NCI-H2107 (cell line): ENCODE data around the gene USP19.
A peak's percentile ranks its signal among the peaks of the same experiment; 100 is the strongest.

Experiments used
- DNase-seq: peaks from one replicate; lab custom pipeline; 2025; lab: John Stamatoyannopoulos, UW

USP19 gene

GRCh38 chr3:49132437-49133225 lies 12.0 kb upstream of the USP19 start, which contains the start of gene LAMB2:
Gene LAMB2 (minus strand): TSS chr3:49133050. CDS start chr3:49132867, 183 bp downstream.
- DNase-seq, result no peak

GRCh38 chr3:49132073-49132436 lies 11.4 kb upstream of the USP19 start:
- no peak for DNase-seq

DNA sequence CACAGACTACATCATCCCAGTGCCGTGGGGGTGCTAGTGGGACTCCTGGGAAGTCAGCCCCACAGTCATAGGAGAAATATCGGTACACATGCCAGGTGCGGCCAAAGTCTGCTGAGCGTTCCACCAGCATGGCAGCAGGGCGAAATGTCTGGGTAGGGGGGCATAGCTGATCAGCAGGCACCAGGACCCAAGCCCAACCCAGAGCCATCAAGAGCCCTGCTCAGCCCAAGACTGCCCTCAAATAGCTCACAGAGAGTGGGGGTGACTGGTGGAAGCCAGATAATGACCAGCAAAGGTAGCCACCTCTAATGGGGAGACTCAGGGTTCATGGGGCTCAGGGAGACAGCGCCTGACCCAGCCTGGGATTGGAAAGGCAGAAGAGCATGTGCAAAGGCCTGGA lies 11.0 kb upstream of the USP19 start:
- DNase-seq, result no peak

- DNase-seq, result no peak
Measured at GRCh38 chr3:49131040-49131439, 10.4 kb upstream of the USP19 start.

DNA sequence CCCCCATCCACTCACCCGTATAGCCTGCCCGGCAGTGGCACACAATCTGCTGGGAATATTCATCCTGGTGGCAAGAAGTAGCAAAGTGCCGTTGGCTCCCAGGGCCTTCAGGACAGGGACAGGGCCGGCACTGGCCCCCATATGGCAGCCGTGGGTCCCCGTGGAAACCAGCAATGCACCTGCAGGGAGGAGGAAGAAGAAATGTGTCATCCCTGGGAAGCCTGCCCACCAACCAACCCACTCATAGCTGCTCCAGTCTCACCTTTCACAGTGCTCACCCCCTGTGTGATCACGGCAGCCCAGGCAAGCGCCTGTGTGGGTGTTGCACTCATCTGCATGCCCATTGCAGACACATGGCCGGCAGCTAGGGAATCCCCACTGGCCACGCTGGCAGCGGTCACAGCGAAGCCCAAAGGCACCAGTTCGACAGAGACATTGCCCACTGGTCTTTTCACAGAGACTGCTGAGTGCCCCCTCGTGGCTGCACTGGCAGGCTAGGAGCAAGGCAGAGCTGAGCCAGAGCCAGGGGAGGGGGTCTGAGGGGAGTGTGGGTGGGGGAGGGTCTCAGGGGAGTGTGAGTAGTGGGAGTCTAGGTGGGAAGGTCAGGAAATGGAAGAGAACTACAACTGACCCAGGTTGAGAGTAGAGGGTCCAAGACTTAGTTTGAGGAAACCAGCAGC lies 4.5 kb upstream of the USP19 start:
- no peak for DNase-seq

GRCh38 chr3:49124203-49124602 lies 3.6 kb upstream of the USP19 start:
- DNase-seq, result no peak

GRCh38 chr3:49123687-49124086 lies 3.1 kb upstream of the USP19 start:
- no peak for DNase-seq

DNA sequence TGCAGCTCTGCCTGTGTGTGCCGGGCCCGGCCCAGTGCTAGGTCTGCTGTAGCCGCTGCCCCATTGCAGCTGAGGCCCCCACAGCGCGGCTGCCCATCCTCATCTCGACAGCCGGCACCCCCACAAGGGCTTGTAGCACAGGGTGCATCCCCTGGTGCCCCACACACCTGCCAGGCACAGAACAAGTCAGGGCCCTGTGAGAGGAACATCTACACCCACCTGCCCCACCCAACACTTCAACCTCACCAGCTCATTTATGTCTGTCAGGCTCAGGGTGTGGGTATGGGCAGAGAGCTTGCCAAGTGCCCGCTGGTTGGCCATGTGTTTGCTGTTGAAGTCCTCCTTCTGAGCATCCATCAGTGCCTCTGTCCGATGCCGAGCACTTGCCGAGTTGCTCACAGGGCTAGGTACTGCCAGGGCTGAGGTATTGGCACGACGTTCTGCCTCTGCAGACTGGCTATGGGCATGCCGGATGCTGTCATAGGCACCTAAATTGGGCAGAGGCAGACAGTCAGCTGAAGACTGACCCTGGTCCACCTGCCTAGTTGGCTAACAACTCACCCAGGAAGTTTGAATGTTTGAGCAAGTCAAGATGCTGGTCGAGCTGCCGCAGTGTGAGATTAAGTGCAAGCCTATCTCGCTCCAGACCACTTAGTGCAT lies 2.4 kb upstream of the USP19 start:
- DNase-seq, result no peak

GRCh38 chr3:49122451-49122850 lies 1.8 kb upstream of the USP19 start:
- no peak for DNase-seq

DNA sequence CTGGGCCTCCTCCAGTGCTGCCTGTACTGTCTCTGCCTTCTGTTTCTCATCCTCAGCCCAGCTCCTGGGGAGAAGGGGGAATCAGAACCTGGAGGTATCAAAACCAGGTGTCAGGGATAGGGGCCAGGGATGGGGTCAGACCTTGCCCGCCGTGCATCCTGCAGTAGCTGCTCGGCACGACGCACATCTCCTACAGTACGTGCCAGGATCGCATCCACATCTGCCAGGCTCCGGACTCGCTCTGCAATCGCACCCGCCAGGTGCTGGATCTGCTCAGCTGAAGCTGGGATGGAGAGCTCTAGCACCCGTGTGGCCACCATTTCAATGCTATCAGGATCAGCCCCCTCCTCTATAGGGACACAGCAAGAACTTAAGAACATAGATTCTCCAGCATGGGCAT lies 1.4 kb upstream of the USP19 start:
- no peak for DNase-seq

DNA sequence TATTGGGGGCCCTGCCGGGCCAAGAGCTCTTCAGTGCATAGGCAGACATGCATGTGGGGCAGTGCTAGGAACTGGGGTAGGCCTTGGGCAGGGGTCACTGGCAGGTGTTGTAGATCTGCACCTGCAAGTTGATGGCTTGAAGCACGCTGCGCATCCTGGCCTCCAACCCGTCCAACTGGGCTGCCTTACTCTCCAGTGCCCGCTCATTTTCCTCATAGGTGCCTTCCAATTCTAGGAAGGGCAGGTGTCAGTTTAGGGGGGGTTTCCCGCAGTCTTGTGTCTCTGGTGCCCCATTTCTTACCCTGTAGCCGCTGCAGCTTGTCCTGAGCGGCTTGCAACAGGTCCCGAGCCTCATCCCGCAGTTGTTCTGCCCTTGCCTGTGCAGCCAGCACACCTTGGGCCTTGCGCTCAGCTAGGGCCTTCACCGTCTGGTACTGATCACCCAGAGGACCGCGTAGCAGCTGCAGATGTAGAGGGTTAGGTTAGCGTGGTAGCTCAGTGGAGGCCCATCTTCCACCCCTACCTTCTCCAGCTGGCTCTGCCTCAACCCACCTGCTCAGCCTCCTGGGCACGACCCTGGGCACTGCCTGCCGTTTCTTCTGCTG lies 611 bp upstream of the USP19 start:
- no peak for DNase-seq

DNA sequence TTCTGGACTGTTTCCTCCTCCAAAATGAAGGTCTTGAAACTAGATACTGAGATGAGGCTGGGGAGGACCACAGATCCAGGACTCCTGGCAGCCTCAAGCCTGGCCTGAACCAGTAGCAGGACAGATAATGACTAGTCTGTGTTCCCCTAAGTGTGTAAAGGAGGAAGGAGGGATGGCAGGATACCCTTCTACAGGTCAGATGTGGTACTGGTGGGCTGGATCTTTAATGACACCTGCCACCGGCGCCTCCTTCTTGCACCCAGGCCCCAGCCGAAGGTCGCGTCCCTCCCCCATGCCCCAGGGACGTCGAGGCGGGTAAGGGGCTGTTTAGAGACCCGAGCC lies 556 bp downstream of the USP19 start:
- DNase-seq, result no peak

- no peak for DNase-seq
Measured at GRCh38 chr3:49119439-49119838, 1.2 kb downstream of the USP19 start.

DNA sequence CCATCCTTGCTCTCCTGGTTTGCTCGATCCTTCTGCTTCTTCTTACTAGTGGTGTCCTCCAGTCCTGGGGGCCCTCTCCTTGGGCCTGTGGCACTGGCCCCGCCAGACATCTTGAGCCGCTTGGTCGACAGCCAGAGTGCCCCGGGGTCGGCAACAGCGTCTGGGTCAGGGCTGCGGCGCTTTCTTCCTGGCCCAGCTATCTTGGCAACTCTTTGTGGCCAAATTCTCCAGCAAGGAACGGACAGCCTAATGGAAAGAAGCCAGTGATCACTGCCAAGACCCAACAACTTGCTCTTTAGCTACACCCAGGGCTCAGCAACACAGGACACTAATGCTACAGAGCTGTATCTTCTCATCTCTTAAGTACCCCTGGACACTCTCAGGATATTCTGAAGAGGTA lies 1.6 kb downstream of the USP19 start:
- no peak for DNase-seq

DNA sequence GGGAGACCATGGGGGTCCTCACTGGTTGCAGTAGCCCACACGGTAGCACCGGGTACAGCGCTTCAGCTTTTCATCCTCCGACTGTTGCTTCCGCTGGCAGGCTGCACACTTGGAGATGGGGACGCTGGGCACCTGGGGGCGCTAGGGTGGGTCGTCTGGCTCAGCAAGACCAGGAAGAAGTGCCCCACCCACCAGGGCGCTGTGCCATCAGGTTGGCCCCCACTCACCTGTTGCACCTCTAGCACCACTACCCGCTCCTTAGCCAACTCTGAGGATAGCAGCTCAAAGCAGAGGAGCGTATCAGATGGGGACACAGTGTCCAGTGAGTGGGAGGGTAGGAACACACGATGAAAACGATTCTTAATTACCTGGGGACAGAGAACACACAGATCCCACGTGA lies 8.4 kb downstream of the USP19 start:
- DNase-seq, result no peak

DNA sequence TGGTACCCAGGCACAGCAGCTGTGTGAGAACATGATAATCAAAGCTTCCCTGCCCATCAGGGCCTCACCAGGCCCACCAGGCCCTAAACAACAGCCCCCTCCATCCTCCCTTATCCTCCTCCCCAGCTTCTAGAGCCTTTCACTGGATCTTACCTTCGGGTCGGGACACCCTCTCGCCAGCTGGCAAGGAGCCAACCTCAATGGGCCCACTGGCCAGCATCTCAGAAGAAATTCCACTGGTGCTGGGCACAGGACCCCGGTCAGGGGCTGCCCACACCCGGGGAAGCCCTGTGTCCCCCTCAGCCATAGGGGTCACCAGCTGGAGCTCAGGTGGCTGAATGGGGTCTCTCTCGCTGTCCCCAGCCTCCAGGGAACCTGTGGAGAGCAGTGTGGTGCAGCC lies 9.3 kb downstream of the USP19 start:
- DNase-seq, result no peak

- DNase-seq, result no peak
Measured at GRCh38 chr3:49110780-49111179, 9.8 kb downstream of the USP19 start.

DNA sequence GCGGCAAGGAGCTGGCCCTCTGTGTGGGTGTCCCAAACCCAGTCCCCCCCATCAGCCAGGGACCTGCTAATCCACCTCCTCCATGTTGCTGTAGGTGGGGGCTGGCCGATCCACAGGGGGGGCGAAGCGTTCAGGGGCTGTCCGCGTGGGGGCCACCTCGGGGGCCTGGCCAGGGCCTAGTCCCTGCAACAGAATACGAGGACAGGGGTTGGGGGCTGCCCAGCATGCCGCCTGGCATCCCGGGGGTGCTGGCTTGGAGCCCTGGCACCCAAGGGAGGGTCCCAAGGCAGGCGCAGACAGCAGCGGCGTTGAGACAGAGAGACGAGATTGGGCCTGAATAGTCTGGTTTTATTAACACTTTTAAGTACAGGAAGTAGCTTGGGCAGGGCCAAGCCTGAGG lies 12.3 kb downstream of the USP19 start:
- no peak for DNase-seq

DNA sequence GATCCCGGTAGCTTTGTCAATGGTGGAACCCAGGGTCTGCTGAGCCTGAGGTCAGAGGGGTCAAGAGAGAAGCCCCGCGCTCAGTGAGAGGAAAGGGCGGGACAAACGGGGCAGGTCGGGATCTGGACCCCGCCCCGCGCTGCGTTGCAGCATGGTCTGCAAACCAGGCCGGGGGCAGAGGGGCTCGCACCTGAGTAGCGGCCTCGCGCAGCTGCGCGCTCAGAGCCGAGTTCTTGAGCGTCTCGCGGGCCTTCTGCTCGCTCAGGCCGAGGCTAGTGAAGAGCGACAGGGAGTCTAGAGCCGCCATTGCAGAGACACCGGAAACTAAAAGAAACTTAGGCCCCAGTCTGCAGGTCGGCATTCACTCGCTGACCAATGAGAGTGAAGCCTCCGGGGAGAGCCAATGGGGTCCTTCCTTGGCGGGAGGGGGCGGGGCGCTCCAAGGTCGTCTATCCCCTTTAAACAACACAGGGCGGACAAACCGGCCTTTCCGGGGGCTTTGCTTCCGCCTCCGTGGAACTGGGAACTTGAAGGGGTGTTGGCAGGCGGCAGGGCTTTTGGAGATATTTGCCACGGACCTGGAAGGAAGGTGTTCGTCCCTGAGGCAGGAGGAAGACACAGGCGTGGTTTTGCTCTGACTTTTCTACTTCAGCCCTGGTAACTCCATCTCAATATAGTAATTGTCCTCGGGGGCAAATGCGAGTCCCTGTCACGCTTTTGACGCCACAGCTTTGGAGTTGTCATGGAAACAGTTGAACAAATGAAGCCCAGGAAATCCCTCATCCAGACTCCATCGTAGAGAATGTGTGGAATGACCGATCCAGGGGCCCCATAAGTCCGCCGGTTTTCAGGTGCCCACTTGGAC lies 16.0 kb downstream of the USP19 start, which contains the start of gene QARS1:
Gene QARS1, minus strand, starts transcription at position 331 of the 865 bp plus-strand sequence. Its CDS starts 24 bp downstream, at position 307.
- peak; percentile 17 for DNase-seq

DNA sequence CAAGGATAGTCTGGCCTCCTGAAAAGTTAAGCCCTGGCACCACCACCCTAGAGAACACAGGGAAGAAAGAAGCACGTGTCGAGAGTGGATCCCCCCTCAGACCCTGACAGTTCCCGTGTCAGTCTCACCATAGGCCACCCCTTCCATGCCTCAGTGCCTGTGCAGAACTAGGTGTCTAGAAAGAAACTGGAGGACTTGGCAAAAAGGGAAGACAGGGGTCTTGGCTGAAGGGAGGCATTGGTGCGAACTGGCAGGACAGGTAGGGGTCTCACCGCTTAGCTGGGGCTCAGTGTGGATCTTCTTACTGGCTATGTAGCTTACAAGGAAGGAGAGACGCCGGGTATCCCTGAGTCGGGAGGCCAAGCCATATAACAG lies 16.6 kb downstream of the USP19 start:
- DNase-seq, result no peak

GRCh38 chr3:49100046-49100615 lies 20.5 kb downstream of the USP19 start:
- no peak for DNase-seq
